HCT116 (cell line): ENCODE measurements around the gene DCLK3.

Source experiments
- CBX3 ChIP-seq: IDR thresholded peaks from 2 replicates; pipeline ENCODE4 v1.6.1; 2012; ENCODE audit warnings: low read depth
- JUND ChIP-seq: IDR thresholded peaks from 2 replicates; pipeline ENCODE4 v1.6.1; 2012
- POLR2AphosphoS5 ChIP-seq: IDR thresholded peaks from 2 replicates; pipeline ENCODE4 v1.6.1; 2011; ENCODE audit warnings: mild to moderate bottlenecking, low read depth, low read length, moderate library complexity
- SIN3A ChIP-seq: IDR thresholded peaks from 2 replicates; pipeline ENCODE4 v1.6.1; 2012; ENCODE audit warnings: low read depth
- SP1 ChIP-seq: IDR thresholded peaks from 2 replicates; pipeline ENCODE4 v1.6.1; 2012; ENCODE audit warnings: low read depth

DNA sequence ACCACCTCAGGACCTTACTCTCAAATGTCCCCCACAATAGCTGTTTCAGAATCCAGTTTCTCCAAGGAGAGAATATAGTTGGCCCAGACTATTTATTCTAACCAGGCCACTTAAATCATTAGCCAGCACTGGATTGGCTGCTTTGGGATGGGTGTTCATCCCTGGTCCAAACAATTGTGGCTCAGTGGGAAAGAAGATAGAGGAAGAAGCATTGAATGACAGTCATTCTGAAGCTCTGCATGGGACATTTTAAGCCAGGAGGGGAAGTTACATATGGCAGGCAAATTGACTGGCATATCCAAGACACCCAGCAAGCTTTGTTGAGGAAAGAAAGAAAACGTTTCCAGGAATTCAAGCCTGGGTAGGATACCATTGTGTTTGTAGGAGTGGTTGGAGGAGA, 5.6 kb upstream of the DCLK3 start:
- TF ChIP-seq JUND (no peak), CBX3 (no peak), SP1 (no peak), POLR2AphosphoS5 (no peak), SIN3A (no peak)
